ENCODE results near the gene NUSAP1.

The NUSAP1 gene

GRCh38 chr15:41337631-41338522 is 5.2 kb downstream of the NUSAP1 start:
- no peak overlapping the region for H2AFZ ChIP-seq (ENCODE audit: low read length)
- no peak overlapping the region for H3K27ac ChIP-seq (replicated peaks; ENCODE audit: low read length)
- H4K91ac ChIP-seq (ENCODE audit: low read depth, low read length, poor library complexity), result no peak overlapping the region
- H3K4me1 ChIP-seq (ENCODE audit: control insufficient read depth in 2 of 2, insufficient read depth in 1 of 2, low read depth in 1 of 2, low read length in 2 of 2), result no peaks in the 10 kb centered on the region
- no peak overlapping the region for H3K18ac ChIP-seq (ENCODE audit: low read length)
- H3K79me1 ChIP-seq (ENCODE audit: low read depth, low read length), result peaks cover 5% of the 10 kb centered on the region
- H3K9ac ChIP-seq (ENCODE audit: low read depth, low read length, poor library complexity), result no peak overlapping the region
- H2BK15ac ChIP-seq (ENCODE audit: low read length), result no peak overlapping the region
- no peak overlapping the region for H2BK5ac ChIP-seq (ENCODE audit: low read length)
- no peak overlapping the region for H2AK5ac ChIP-seq (ENCODE audit: low read depth, low read length)
- no peak overlapping the region for H3K23ac ChIP-seq (ENCODE audit: low read depth, low read length, poor library complexity)
- H2BK120ac ChIP-seq (ENCODE audit: low read depth, low read length), result no peak overlapping the region
- H3K9me3 ChIP-seq (replicated peaks in 1 of 2; ENCODE audit: control insufficient read depth in 2 of 2, insufficient read depth in 1 of 2, low read depth in 1 of 2, low read length in 2 of 2), result no peaks in the 10 kb centered on the region
- no peaks in the 10 kb centered on the region for H3K27me3 ChIP-seq (ENCODE audit: control insufficient read depth in 3 of 3, insufficient read depth in 3 of 3, low read depth in 1 of 3, low read length in 3 of 3)
- H3K4me3 ChIP-seq (ENCODE audit: low read length in 2 of 2), result no peak overlapping the region
- peaks cover 22 to 67% of the 10 kb centered on the region in 2 donors for H3K36me3 ChIP-seq (replicated peaks in 1 of 2; ENCODE audit: control insufficient read depth in 2 of 2, insufficient read depth in 2 of 2, low read length in 2 of 2)
- no peak overlapping the region for H4K8ac ChIP-seq (ENCODE audit: low read depth, low read length)
- no peak overlapping the region for H2BK12ac ChIP-seq (ENCODE audit: low read length)
- H3K4me2 ChIP-seq (ENCODE audit: insufficient read depth, low read length, poor library complexity, severe bottlenecking), result no peak overlapping the region
- no peak for DNase-seq (ENCODE audit: low spot score)
- no CpG with 5 or more reads among the region's 13 CpGs for WGBS, 2 donors (ENCODE audit: extremely low coverage in 2 of 2, insufficient read length in 2 of 2, insufficient replicate concordance in 1 of 2)
- no peak overlapping the region for H3K4ac ChIP-seq (ENCODE audit: low read length)
- H3K14ac ChIP-seq (ENCODE audit: low read length), result no peak overlapping the region

- no peak overlapping the region for H3K23ac ChIP-seq (ENCODE audit: low read depth, low read length, poor library complexity)
- H2BK5ac ChIP-seq (ENCODE audit: low read length), result no peak overlapping the region
- no peak overlapping the region for H3K14ac ChIP-seq (ENCODE audit: low read length)
- H3K4me1 ChIP-seq (ENCODE audit: control insufficient read depth in 2 of 2, insufficient read depth in 1 of 2, low read depth in 1 of 2, low read length in 2 of 2), result no peaks in the 10 kb centered on the region
- no peak overlapping the region for H3K18ac ChIP-seq (ENCODE audit: low read length)
- H3K36me3 ChIP-seq (replicated peaks in 1 of 2; ENCODE audit: control insufficient read depth in 2 of 2, insufficient read depth in 2 of 2, low read length in 2 of 2), result peaks cover 31 to 90% of the 10 kb centered on the region in 2 donors
- H2BK12ac ChIP-seq (ENCODE audit: low read length), result no peak overlapping the region
- H4K91ac ChIP-seq (ENCODE audit: low read depth, low read length, poor library complexity), result no peak overlapping the region
- no peak overlapping the region for H3K4me3 ChIP-seq (ENCODE audit: low read length in 2 of 2)
- no peak overlapping the region for H2AK5ac ChIP-seq (ENCODE audit: low read depth, low read length)
- H3K9me3 ChIP-seq (replicated peaks in 1 of 2; ENCODE audit: control insufficient read depth in 2 of 2, insufficient read depth in 1 of 2, low read depth in 1 of 2, low read length in 2 of 2), result no peaks in the 10 kb centered on the region
- H3K27me3 ChIP-seq (ENCODE audit: control insufficient read depth in 3 of 3, insufficient read depth in 3 of 3, low read depth in 1 of 3, low read length in 3 of 3), result no peaks in the 10 kb centered on the region
- no peak overlapping the region for H3K9ac ChIP-seq (ENCODE audit: low read depth, low read length, poor library complexity)
- H3K79me1 ChIP-seq (ENCODE audit: low read depth, low read length), result peaks cover 5% of the 10 kb centered on the region
- WGBS, 2 donors (ENCODE audit: extremely low coverage in 2 of 2, insufficient read length in 2 of 2, insufficient replicate concordance in 1 of 2), result no CpG with 5 or more reads among the region's 5 CpGs
- no peak overlapping the region for H3K4me2 ChIP-seq (ENCODE audit: insufficient read depth, low read length, poor library complexity, severe bottlenecking)
- H3K4ac ChIP-seq (ENCODE audit: low read length), result no peak overlapping the region
- DNase-seq (ENCODE audit: low spot score), result no peak
- no peak overlapping the region for H4K8ac ChIP-seq (ENCODE audit: low read depth, low read length)
- H2BK120ac ChIP-seq (ENCODE audit: low read depth, low read length), result no peak overlapping the region
- no peak overlapping the region for H2AFZ ChIP-seq (ENCODE audit: low read length)
- no peak overlapping the region for H3K27ac ChIP-seq (replicated peaks; ENCODE audit: low read length)
- H2BK15ac ChIP-seq (ENCODE audit: low read length), result no peak overlapping the region
Observed at GRCh38 chr15:41340189-41340695, 7.6 kb downstream of the NUSAP1 start.

GRCh38 chr15:41341519-41341918 is 8.8 kb downstream of the NUSAP1 start:
- Histone ChIP-seq H2BK5ac (ENCODE audit: low read length) (no peak overlapping the region), H2BK12ac (ENCODE audit: low read length) (no peak overlapping the region), H3K14ac (ENCODE audit: low read length) (no peak overlapping the region), H3K4me1 (ENCODE audit: control insufficient read depth in 2 of 2, insufficient read depth in 1 of 2, low read depth in 1 of 2, low read length in 2 of 2) (no peaks in the 10 kb centered on the region), H2BK15ac (ENCODE audit: low read length) (no peak overlapping the region), H3K4ac (ENCODE audit: low read length) (no peak overlapping the region), H4K91ac (ENCODE audit: low read depth, low read length, poor library complexity) (no peak overlapping the region), H3K23ac (ENCODE audit: low read depth, low read length, poor library complexity) (no peak overlapping the region), H3K4me3 (ENCODE audit: low read length in 2 of 2) (no peak overlapping the region), H3K9ac (ENCODE audit: low read depth, low read length, poor library complexity) (no peak overlapping the region), H3K79me1 (ENCODE audit: low read depth, low read length) (peaks cover 5% of the 10 kb centered on the region), H3K9me3 (replicated peaks in 1 of 2; ENCODE audit: control insufficient read depth in 2 of 2, insufficient read depth in 1 of 2, low read depth in 1 of 2, low read length in 2 of 2) (no peaks in the 10 kb centered on the region), H2AFZ (ENCODE audit: low read length) (no peak overlapping the region), H2AK5ac (ENCODE audit: low read depth, low read length) (no peak overlapping the region), H3K27ac (replicated peaks; ENCODE audit: low read length) (no peak overlapping the region), H2BK120ac (ENCODE audit: low read depth, low read length) (no peak overlapping the region), H3K27me3 (ENCODE audit: control insufficient read depth in 3 of 3, insufficient read depth in 3 of 3, low read depth in 1 of 3, low read length in 3 of 3) (no peaks in the 10 kb centered on the region), H3K4me2 (ENCODE audit: insufficient read depth, low read length, poor library complexity, severe bottlenecking) (no peak overlapping the region), H3K36me3 (replicated peaks in 1 of 2; ENCODE audit: control insufficient read depth in 2 of 2, insufficient read depth in 2 of 2, low read length in 2 of 2) (peaks cover 38 to 100% of the 10 kb centered on the region in 2 donors), H4K8ac (ENCODE audit: low read depth, low read length) (no peak overlapping the region), H3K18ac (ENCODE audit: low read length) (no peak overlapping the region)
- DNase-seq (ENCODE audit: low spot score), result no peak
- WGBS, 2 donors (ENCODE audit: extremely low coverage in 2 of 2, insufficient read length in 2 of 2, insufficient replicate concordance in 1 of 2), result no CpG with 5 or more reads among the region's 4 CpGs

- H2BK12ac ChIP-seq (ENCODE audit: low read length), result no peak overlapping the region
- H3K79me1 ChIP-seq (ENCODE audit: low read depth, low read length), result peaks cover 2% of the 10 kb centered on the region
- H3K4me3 ChIP-seq (ENCODE audit: low read length in 2 of 2), result no peak overlapping the region
- H2BK15ac ChIP-seq (ENCODE audit: low read length), result no peak overlapping the region
- no peak overlapping the region for H2AK5ac ChIP-seq (ENCODE audit: low read depth, low read length)
- H3K36me3 ChIP-seq (replicated peaks in 1 of 2; ENCODE audit: control insufficient read depth in 2 of 2, insufficient read depth in 2 of 2, low read length in 2 of 2), result peaks cover 47 to 100% of the 10 kb centered on the region in 2 donors
- H3K14ac ChIP-seq (ENCODE audit: low read length), result no peak overlapping the region
- no peak overlapping the region for H3K4me2 ChIP-seq (ENCODE audit: insufficient read depth, low read length, poor library complexity, severe bottlenecking)
- no peak overlapping the region for H4K8ac ChIP-seq (ENCODE audit: low read depth, low read length)
- no peak overlapping the region for H2BK5ac ChIP-seq (ENCODE audit: low read length)
- no peaks in the 10 kb centered on the region for H3K27me3 ChIP-seq (ENCODE audit: control insufficient read depth in 3 of 3, insufficient read depth in 3 of 3, low read depth in 1 of 3, low read length in 3 of 3)
- H3K27ac ChIP-seq (replicated peaks; ENCODE audit: low read length), result no peak overlapping the region
- no CpG with 5 or more reads among the region's 5 CpGs for WGBS, 2 donors (ENCODE audit: extremely low coverage in 2 of 2, insufficient read length in 2 of 2, insufficient replicate concordance in 1 of 2)
- no peak overlapping the region for H4K91ac ChIP-seq (ENCODE audit: low read depth, low read length, poor library complexity)
- no peaks in the 10 kb centered on the region for H3K4me1 ChIP-seq (ENCODE audit: control insufficient read depth in 2 of 2, insufficient read depth in 1 of 2, low read depth in 1 of 2, low read length in 2 of 2)
- no peaks in the 10 kb centered on the region for H3K9me3 ChIP-seq (replicated peaks in 1 of 2; ENCODE audit: control insufficient read depth in 2 of 2, insufficient read depth in 1 of 2, low read depth in 1 of 2, low read length in 2 of 2)
- no peak overlapping the region for H2BK120ac ChIP-seq (ENCODE audit: low read depth, low read length)
- H3K9ac ChIP-seq (ENCODE audit: low read depth, low read length, poor library complexity), result no peak overlapping the region
- DNase-seq (ENCODE audit: low spot score), result no peak
- H3K18ac ChIP-seq (ENCODE audit: low read length), result no peak overlapping the region
- no peak overlapping the region for H3K23ac ChIP-seq (ENCODE audit: low read depth, low read length, poor library complexity)
- H3K4ac ChIP-seq (ENCODE audit: low read length), result no peak overlapping the region
- H2AFZ ChIP-seq (ENCODE audit: low read length), result no peak overlapping the region
Observed at GRCh38 chr15:41347236-41347635, 14.6 kb downstream of the NUSAP1 start.
